ENCODE results near the gene DDAH1.

The DDAH1 gene

GRCh38 chr1:85328713-85329397, 136.1 kb downstream of the DDAH1 start:
- DNase-seq (ENCODE audit: low spot score) = no peak

DNA sequence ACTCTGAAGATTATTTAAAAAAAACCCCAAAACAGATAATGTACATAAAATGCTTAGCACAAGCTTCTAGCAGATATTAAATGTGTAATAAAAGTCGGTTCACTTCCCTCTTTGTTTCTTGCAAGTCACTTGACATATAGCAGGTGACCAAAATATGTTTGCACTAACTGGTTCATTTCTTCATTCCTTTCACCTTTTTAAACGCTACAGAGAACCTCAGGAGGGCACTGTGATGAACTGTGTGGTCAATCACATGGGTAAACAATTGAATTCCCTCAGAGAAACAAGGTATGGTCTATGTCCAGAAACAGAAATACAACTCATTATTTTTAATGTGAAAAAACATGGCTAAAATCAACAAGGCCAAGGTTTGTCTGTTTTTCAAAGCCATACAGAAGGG, 137.2 kb downstream of the DDAH1 start:
- no peak for DNase-seq (ENCODE audit: low spot score)

GRCh38 chr1:85326851-85327250, 138.1 kb downstream of the DDAH1 start:
- no peak for DNase-seq (ENCODE audit: low spot score)

DNA sequence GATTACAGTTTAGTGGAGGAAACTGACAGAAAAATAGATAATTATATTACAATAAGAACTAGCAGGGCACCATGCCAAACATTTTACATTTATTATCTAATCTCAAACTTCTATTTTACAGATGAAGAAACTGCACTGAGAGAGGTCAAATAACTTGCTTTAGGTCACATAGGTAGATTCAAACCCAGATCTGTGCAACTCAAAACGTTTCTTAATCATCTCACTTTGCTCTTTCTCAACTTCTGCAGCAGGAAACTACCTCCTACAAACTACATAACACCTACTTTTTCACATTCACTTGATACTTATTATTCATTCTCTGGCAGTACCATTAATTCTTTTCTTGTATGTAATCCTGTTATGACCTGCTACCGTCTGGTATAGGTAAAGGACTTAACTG, 138.6 kb downstream of the DDAH1 start:
- no peak for DNase-seq (ENCODE audit: low spot score)

GRCh38 chr1:85325920-85326319, 139.0 kb downstream of the DDAH1 start:
- DNase-seq (ENCODE audit: low spot score) = no peak

GRCh38 chr1:85323770-85324169, 141.2 kb downstream of the DDAH1 start:
- DNase-seq (ENCODE audit: low spot score) = no peak

GRCh38 chr1:85322655-85323054, 142.3 kb downstream of the DDAH1 start:
- DNase-seq (ENCODE audit: low spot score) = no peak

DNA sequence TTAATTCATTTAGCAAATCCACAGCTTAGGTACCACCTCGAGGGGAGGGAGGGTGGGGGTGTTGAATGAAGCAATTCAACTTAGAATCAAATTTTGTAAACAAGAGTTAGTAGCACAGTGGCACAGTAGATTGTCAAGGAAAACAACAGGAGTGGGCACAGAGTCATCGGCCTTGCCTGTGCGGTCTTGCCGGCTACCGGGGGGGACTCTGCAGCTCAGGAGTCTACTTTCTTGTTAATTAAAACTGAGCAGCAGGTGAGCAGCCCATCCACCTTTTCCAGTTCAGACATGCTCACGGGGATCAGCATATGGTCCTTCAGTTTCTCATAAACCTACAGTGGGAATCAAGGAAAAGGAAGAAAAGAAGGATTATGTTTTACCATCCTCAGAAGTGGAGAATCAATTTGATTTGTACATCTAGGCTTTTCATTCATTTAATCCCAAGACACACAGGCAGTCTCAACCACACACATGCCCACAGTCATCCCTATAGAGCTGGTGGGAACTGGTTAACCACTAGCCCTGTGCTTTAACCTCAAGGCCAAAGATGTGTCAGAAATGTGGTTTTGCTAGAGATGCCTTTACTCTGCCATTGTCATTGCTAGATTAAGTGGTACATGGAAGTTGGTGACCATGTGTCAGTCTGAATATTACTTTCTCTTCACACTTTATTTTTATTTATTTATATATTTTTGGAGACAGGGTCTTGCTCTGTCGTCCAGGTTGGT, 143.6 kb downstream of the DDAH1 start:
- DNase-seq (ENCODE audit: low spot score) = no peak

DNA sequence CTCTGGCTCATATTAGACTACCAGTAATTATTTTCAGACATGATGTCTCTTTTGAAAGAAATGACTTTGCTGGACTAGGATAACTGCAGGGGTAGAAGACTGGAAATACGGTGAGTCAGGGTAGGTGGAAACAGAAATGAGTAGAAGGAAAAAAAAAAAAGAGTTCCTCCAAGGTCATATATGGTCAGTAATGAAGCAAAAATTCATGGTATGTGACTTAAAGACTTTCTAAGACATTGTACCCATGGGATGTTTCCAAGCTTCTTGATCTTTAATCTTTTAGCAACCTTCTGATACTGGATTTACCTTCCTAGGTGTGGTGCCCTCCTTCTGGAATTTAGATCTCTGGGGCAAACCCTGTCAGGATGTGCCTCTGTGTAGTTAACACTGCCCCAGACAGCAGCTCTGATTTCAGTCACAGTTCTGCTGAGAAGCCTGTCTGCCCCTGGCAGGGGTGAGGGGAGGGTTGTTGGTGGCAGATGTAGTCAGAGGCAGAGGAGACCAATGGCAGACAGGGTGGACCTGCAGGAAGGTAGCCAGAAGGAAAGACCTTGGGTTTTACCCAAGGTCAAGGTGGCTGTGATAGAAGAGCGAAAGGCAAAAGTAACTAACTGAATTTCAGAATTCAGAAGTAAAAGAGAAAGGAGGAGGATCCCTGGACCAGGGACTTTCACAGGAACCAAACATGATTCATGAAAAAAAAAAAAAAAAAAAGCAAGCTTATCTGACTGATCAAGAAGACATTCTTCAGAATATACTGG, 144.4 kb downstream of the DDAH1 start:
- DNase-seq (ENCODE audit: low spot score) = no peak

- no peak for DNase-seq (ENCODE audit: low spot score)
Measured at GRCh38 chr1:85319931-85320330, 145.0 kb downstream of the DDAH1 start.

DNA sequence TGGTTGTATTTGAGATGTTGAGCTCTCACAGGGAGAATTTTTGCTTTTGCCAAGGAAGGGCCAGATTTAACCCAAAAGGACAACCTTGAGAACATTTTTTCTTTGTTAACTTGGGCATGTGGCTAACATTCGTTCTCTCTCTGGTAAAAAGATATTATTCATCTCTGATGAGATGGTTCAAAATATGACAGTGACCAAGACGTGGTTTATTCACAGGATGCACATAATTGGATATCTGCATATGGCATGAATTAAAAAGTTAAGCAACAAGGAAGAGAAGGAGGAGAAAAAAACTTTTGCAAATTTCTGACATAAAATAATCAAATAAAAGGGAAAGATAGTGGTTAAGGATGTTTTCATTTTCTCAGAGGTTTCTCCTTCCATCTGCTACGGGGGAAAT, 145.5 kb downstream of the DDAH1 start:
- no peak for DNase-seq (ENCODE audit: low spot score)

GRCh38 chr1:85318217-85318616, 146.7 kb downstream of the DDAH1 start:
- no peak for DNase-seq (ENCODE audit: low spot score)

GRCh38 chr1:85317560-85317959, 147.4 kb downstream of the DDAH1 start:
- no peak for DNase-seq (ENCODE audit: low spot score)

DNA sequence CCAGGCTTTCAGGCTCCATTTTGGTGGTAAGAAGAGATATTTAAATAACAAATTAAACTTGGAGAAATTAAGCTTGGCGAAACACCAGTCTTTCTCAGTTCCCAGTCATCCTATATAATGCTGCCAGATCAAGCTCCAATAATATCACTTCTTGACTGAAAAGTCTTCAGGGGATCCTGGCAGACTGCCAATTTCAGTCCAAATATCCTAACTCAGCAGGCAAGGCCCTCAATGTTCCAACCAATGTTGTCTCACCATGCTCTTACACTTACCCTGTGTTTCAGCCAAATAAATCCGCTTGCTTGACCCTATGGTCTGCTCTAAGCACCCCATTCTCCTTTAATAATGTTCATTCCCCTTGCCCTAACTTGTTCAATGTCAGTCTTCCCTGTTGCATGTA, 148.6 kb downstream of the DDAH1 start:
- no peak for DNase-seq (ENCODE audit: low spot score)

DNA sequence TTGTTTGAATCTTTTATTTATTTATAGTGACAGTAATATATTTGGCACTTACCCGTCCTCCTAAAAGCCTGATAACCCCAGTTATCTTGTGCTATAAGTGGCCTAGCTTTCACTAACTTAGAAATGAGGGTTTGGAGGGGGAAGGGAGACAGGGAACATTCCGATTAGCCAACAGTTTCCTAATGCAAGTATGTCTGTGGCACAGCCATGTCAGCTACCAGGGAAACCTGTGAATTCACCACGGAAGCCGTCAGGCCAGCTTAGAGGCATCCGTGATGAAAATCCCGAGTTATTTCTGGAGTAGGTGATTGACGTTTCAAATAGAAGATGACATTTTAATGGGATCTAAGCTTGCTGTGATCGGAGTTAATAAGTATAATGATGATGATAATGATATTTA, 149.2 kb downstream of the DDAH1 start:
- DNase-seq (ENCODE audit: low spot score) = no peak

DNA sequence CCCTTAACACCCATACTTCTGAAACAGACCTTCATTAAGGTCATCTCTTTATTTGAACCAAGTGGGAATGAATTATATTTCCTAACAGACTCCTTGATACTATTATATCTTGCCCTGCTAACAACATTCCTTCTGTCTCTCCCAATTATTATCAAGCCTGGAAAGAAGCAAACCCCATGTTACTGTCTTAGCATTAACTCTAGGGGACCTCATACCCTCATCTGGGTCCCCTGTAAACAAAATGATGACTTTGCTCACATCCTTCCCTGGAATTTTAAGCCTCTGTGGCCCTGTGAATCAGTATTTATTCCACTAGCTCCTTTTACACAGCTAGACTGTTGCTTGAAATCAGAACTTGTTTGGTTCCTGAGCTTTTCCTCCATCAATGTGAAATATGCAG, 150.2 kb downstream of the DDAH1 start:
- no peak for DNase-seq (ENCODE audit: low spot score)

DNA sequence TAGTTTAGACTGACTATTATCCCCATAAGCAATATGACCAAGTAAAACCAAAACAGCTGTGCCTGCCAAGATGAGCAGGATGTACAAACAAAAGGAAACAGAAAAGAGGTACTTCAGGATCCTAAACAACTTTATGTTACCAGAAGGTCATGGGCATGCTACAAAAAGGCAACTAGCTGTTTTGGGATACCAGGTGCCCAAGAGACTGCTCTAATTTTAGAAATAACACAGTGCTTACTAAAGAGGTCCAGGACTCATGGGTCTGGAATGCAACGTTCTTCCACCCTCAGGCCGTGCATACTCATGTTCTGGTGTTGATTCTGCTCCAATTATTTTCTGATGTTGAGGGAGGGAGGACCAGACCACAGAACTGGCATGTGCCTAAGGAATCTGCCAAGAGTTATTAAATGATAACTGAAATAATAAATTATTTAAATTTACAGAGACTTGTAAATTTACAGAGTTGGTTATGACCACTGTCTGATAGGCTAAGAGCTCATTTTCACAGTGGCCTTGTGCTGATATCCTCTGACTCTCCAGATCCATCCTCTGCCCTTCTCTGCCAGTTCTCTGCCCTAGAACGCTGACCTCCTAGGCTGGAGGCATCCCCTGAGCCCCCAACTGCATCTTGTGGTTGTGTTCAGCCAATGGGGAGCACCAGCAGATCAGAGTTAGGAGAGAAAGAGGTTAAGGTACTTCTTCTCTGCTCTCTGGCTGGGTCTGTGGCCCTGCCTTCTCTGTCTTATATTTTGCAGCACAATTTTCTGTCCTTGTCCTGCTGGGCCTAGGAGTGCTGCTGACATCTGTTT, 150.9 kb downstream of the DDAH1 start:
- no peak for DNase-seq (ENCODE audit: low spot score)

GRCh38 chr1:85311818-85312217, 153.1 kb downstream of the DDAH1 start:
- no peak for DNase-seq (ENCODE audit: low spot score)

GRCh38 chr1:85308833-85309350, 156.1 kb downstream of the DDAH1 start:
- no peak for DNase-seq (ENCODE audit: low spot score)

DNA sequence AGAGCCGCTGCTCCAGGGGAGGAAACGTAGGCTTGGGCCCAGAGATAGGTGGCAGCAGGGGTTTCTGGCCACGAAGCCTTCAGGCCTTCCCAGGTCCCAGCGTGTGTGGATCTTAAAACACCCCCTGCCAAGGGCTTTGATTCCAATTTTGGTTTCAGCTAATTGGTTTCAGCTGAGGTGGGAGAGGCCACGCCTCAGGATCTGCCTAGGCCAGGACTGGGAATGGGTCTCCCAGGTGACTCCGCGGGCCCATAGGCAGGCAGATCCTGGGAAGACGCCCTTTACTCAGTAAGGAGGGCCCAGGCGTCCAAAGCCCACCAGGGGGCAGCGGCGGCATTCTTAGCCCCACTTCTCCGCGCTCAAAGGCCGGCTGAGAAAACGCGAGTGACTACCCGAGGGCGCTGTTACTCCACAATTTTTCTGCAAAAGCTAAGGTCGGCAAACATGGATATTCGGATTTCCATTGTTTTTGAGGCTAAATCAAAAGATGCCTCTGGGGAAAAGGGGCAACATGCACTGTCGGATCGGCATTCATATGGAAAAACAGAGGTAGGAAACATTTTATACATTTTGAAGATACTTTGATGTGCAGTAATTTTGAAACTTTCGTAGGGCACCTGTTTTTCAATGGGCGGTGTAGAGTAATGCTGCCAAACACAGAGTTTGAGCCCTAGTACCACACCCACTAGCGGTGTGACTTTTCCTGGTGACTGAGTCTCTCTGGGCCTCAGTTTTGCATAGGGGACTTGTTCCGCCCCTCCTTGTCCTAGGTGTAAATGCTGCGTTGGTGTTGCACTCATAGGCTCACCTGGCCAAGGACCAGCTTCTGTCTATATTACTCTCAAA, 156.7 kb downstream of the DDAH1 start:
- DNase-seq (ENCODE audit: low spot score) = peak; percentile 93

DNA sequence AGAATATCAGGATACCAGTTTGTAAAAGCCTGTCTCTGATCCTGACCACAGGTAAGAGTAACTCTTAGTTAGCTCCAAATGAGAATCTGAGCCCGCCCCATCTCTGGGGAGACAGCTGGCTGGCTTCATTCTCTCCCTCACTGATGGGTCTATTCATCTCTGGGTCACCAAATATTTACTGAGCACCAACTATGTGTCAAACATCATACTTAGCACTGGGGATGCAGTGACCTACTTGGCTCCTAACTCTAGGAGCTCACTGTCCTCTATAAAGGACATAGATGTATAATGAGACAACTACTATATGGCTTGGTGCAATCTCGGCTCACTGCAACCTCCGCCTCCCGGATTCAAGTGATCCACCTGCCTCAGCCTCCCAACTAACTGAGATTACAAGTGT, 158.7 kb downstream of the DDAH1 start:
- no peak for DNase-seq (ENCODE audit: low spot score)
